ENCODE results near the gene NISCH. TPM values are rescaled to one million over a fixed set of nuclear protein-coding genes. Genes with fewer than 3 reads are reported as not detected.

NISCH gene
- total RNA-seq, 6 experiments from 2014 or later: 46.4 to 62.5 (median 55.8) TPM

- H3K4me3 Mint-ChIP-seq: no peak overlapping the region
- H3K9me3 Mint-ChIP-seq: no peaks in the 10 kb centered on the region
- no peaks in the 10 kb centered on the region for H3K4me1 Mint-ChIP-seq (ENCODE audit: low read depth)
- H3K36me3 Mint-ChIP-seq (ENCODE audit: low read depth): peaks cover 10% of the 10 kb centered on the region
- H3K27ac Mint-ChIP-seq: no peak overlapping the region
- no peaks in the 10 kb centered on the region for H3K27me3 Mint-ChIP-seq (ENCODE audit: insufficient read depth)
- no peak for TF ChIP-seq CTCF (IDR thresholded peaks at IDR 0.05)
- DNase-seq: no peak
These were observed 64.8 kb downstream of the NISCH start for GRCh38 chr3:52520141-52520667.

- no peak for TF ChIP-seq CTCF (IDR thresholded peaks at IDR 0.05)
- H3K9me3 Mint-ChIP-seq: no peaks in the 10 kb centered on the region
These were observed 65.5 kb downstream of the NISCH start for GRCh38 chr3:52520716-52521487.

GRCh38 chr3:52521488-52521824 is 66.1 kb downstream of the NISCH start:
- no peak for DNase-seq
- H3K27ac Mint-ChIP-seq: no peak overlapping the region
- TF ChIP-seq CTCF (IDR thresholded peaks at IDR 0.05): no peak
- H3K4me3 Mint-ChIP-seq: no peak overlapping the region
- peaks cover 2% of the 10 kb centered on the region; the same call in 1 of the 2 replicates for H3K4me1 Mint-ChIP-seq (ENCODE audit: low read depth)
- no peaks in the 10 kb centered on the region for H3K9me3 Mint-ChIP-seq
- H3K27me3 Mint-ChIP-seq (ENCODE audit: insufficient read depth): no peaks in the 10 kb centered on the region
- H3K36me3 Mint-ChIP-seq (ENCODE audit: low read depth): peaks cover 10% of the 10 kb centered on the region

More at GRCh38 chr3:52520716-52521487, 65.5 kb downstream of the NISCH start:
- Mint-ChIP-seq H3K27ac (no peak overlapping the region), H3K36me3 (ENCODE audit: low read depth) (peaks cover 10% of the 10 kb centered on the region), H3K4me3 (no peak overlapping the region), H3K27me3 (ENCODE audit: insufficient read depth) (no peaks in the 10 kb centered on the region), H3K4me1 (ENCODE audit: low read depth) (no peaks in the 10 kb centered on the region)
- no peak for DNase-seq

GRCh38 chr3:52521881-52522650 is 66.7 kb downstream of the NISCH start:
- Mint-ChIP-seq H3K27ac (no peak overlapping the region), H3K9me3 (no peaks in the 10 kb centered on the region), H3K4me3 (no peak overlapping the region), H3K4me1 (ENCODE audit: low read depth) (peaks cover 5% of the 10 kb centered on the region; the same call in 1 of the 2 replicates), H3K27me3 (ENCODE audit: insufficient read depth) (no peaks in the 10 kb centered on the region), H3K36me3 (ENCODE audit: low read depth) (peaks cover 10% of the 10 kb centered on the region)
- no peak for TF ChIP-seq CTCF (IDR thresholded peaks at IDR 0.05)
- no peak for DNase-seq

GRCh38 chr3:52522651-52523251 is 67.3 kb downstream of the NISCH start:
- H3K9me3 Mint-ChIP-seq: no peaks in the 10 kb centered on the region
- no peak for DNase-seq
- H3K4me3 Mint-ChIP-seq: no peak overlapping the region
- H3K27me3 Mint-ChIP-seq (ENCODE audit: insufficient read depth): no peaks in the 10 kb centered on the region
- H3K27ac Mint-ChIP-seq: no peak overlapping the region
- no peak for TF ChIP-seq CTCF (IDR thresholded peaks at IDR 0.05)
- H3K4me1 Mint-ChIP-seq (ENCODE audit: low read depth): peaks cover 5% of the 10 kb centered on the region; the same call in 1 of the 2 replicates
- H3K36me3 Mint-ChIP-seq (ENCODE audit: low read depth): peaks cover 10% of the 10 kb centered on the region
